ENCODE data around the gene OSER1. TPM values are rescaled to one million over a fixed set of nuclear protein-coding genes. Genes with fewer than 3 reads are reported as not detected.
"Not testable (repeated sequence)": the region's sequence is repeated elsewhere in the genome, so short reads cannot be mapped to it uniquely, and the experiment has no call there.

The OSER1 gene
- total RNA-seq, 4 donors from 2014 or later, result 36.2 to 56.4 (median 43.0) TPM

DNA sequence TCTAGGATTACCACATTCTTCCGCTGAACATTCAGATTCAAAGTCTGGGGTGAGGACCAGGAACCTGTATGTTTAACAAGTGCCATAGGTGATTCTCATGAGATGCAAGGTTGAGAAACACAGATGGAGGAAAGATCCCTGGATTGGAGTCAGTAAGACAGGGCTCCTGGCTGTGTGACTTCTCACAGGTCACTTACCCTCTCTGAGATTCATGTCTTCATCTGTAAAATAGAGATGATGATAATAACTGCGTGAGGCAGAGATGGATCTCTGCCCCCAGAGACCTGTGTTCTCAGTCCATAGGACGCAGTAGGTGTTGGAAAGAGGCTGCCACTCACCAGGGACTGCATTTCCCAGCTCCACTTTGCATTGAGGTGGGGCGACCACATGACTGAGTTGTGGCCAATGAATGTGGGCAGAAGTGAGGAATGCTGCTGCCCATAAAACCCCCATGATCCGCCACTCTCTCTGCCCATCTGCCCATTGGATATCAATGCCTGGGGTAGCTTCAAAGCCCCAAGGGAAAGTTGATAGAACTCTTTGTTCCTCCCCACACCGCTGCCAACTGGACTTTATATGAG lies 23.0 kb upstream of the OSER1 start:
- no peaks in the 10 kb centered on the region for H3K4me1 ChIP-seq
- no peak for DNase-seq
- no peak overlapping the region for H3K4me3 ChIP-seq (replicated peaks in 1 of 3)
- TF ChIP-seq POLR2A (IDR thresholded peaks at IDR 0.05), result no peak
- no peaks in the 10 kb centered on the region for H3K9me3 ChIP-seq
- 87 to 95% methylated on average over 6 of the region's 6 CpGs for WGBS, 2 donors
- H3K27ac ChIP-seq, result no peak overlapping the region
- intact Hi-C loops (cut with DNase I), result no loop called here
- no peaks in the 10 kb centered on the region for H3K27me3 ChIP-seq
- no peaks in the 10 kb centered on the region for H3K36me3 ChIP-seq

GRCh38 chr20:44232469-44232856 lies 21.9 kb upstream of the OSER1 start:
- H3K27me3 ChIP-seq; H3K4me1 ChIP-seq; H3K9me3 ChIP-seq; intact Hi-C loops (cut with DNase I); H3K27ac ChIP-seq; H3K36me3 ChIP-seq; DNase-seq; H3K4me3 ChIP-seq (replicated peaks in 1 of 3): not testable (repeated sequence)
- WGBS, 2 donors, result 95 to 97% methylated on average over 4 of the region's 4 CpGs

DNA sequence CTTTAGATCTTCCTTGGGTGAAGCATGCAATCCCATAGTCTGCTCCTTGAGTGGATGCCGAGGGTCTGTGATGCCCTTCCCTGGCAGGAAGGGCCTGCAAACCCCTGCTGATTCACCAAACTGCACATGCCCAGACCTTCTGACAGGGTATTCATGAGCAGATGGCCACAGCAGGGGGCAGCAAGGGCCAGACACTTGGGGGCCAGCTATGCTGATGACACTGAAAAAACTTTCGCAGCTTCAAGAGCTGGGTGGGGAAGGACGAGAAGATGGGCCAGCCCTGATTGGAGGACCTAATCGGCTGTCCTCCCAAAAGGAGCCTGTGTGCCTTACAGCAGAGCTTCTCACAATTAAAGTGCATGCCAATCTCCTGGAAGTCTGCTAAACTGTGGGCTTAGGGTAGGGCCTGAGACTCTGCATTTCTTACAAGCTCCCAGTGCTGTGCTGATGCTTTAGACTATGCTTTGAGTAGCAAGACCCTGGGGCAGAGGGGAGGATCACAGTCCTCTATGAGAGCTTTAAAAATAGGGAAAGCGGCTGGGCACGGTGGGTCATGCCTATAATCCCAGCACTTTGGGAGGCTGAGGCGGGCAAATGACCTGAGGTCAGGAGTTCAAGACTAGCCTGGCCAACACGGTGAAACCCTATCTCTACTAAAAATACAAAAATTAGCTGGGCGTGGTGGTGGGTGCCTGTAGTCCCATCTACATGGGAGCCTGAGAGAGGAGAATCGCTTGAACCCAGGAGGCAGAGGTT lies 21.3 kb upstream of the OSER1 start:
- Histone ChIP-seq H3K4me3 (replicated peaks in 1 of 3) (no peak overlapping the region), H3K36me3 (no peaks in the 10 kb centered on the region), H3K4me1 (no peaks in the 10 kb centered on the region), H3K27ac (no peak overlapping the region), H3K9me3 (no peaks in the 10 kb centered on the region), H3K27me3 (no peaks in the 10 kb centered on the region)
- TF ChIP-seq CTCF (IDR thresholded peaks at IDR 0.05), result no peak
- no peak for TF ChIP-seq POLR2A (IDR thresholded peaks at IDR 0.05)
- 69 to 77% methylated on average over 10 of the region's 10 CpGs for WGBS, 2 donors
- no peak for DNase-seq
- intact Hi-C loops (cut with DNase I), result no loop called here

GRCh38 chr20:44231193-44231592 lies 20.6 kb upstream of the OSER1 start:
- Histone ChIP-seq H3K4me1 (no peaks in the 10 kb centered on the region), H3K36me3 (no peaks in the 10 kb centered on the region), H3K27me3 (no peaks in the 10 kb centered on the region), H3K4me3 (replicated peaks in 1 of 3) (no peak overlapping the region), H3K27ac (no peak overlapping the region), H3K9me3 (no peaks in the 10 kb centered on the region)
- 76 to 87% methylated on average over 6 to 7 of the region's 7 CpGs for WGBS, 2 donors
- no peak for DNase-seq
- intact Hi-C loops (cut with DNase I), result no loop called here
- TF ChIP-seq CTCF (IDR thresholded peaks at IDR 0.05), result no peak
- TF ChIP-seq POLR2A (IDR thresholded peaks at IDR 0.05), result no peak

GRCh38 chr20:44228465-44229258 lies 18.1 kb upstream of the OSER1 start:
- no peak for DNase-seq
- 76 to 78% methylated on average over 11 to 12 of the region's 17 CpGs for WGBS, 2 donors
- Histone ChIP-seq H3K4me1 (no peaks in the 10 kb centered on the region), H3K36me3 (no peaks in the 10 kb centered on the region), H3K27me3 (no peaks in the 10 kb centered on the region), H3K9me3 (no peaks in the 10 kb centered on the region), H3K27ac (no peak overlapping the region), H3K4me3 (replicated peaks in 1 of 3) (no peak overlapping the region)
- TF ChIP-seq CTCF (IDR thresholded peaks at IDR 0.05) (no peak), POLR2A (IDR thresholded peaks at IDR 0.05) (no peak)
- intact Hi-C loops (cut with DNase I), result no loop called here

DNA sequence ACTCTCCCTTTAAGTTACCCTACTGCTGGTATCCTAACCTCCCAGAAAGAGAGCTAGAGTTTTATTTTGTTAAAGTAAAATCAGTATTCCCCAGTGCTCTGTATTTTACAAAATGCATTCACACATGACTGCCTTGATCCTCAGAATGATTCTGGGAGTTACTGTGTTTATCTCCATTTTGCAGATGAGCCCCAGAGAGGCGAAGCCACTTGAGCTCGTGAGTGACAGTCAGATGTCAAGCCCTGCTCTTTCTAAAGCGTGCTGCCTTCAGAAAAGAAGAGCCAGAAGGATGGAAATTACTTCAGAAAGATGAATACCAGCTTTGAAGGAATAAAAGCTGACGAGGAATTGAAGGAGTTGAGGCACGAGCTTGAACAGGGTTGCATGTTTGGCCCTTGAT lies 14.1 kb upstream of the OSER1 start:
- Histone ChIP-seq H3K9me3 (no peaks in the 10 kb centered on the region), H3K36me3 (no peaks in the 10 kb centered on the region), H3K4me1 (no peaks in the 10 kb centered on the region), H3K27me3 (no peaks in the 10 kb centered on the region), H3K27ac (no peak overlapping the region), H3K4me3 (replicated peaks in 1 of 3) (no peak overlapping the region)
- TF ChIP-seq POLR2A (IDR thresholded peaks at IDR 0.05), result no peak
- no peak for TF ChIP-seq CTCF (IDR thresholded peaks at IDR 0.05)
- no peak for DNase-seq
- intact Hi-C loops (cut with DNase I), result no loop called here
- WGBS, 2 donors, result 89 to 91% methylated on average over 5 of the region's 5 CpGs
